Activated B cell treated with CpG ODN at 0.5 μM for 24 hours (primary cell): ENCODE results near the gene ITIH2. TPM values are rescaled to one million over a fixed set of nuclear protein-coding genes. Genes with fewer than 3 reads are reported as not detected.

Source experiments
- ATAC-seq: fragments of 200-7000 bp; cut with Tn5 transposase; one replicate; pipeline ENCODE4 v1.10.0; 2021; ENCODE audit warnings: low read depth, mild to moderate bottlenecking, moderate library complexity
- CTCF ChIA-PET: fragments of 350-600 bp; sonication (Branson Sonifier 250); formaldehyde crosslinking; loops from one replicate; lab custom pipeline; 2021; ENCODE audit warnings: antibody characterized with exemption; lab: Charles Lee
- POLR2A ChIA-PET: fragments of 350-600 bp; sonication (Branson Sonifier 250); formaldehyde crosslinking; loops from one replicate; lab custom pipeline; 2021; ENCODE audit warnings: antibody characterized with exemption; lab: Charles Lee
- DNase-seq: peaks from one replicate; pipeline ENCODE4 v3.0.0; 2022
- H3K27ac Mint-ChIP-seq: one replicate; pipeline ENCODE4 v1.8.0; 2020; ENCODE audit warnings: mixed read lengths
- H3K27me3 Mint-ChIP-seq: one replicate; pipeline ENCODE4 v1.8.0; 2021; ENCODE audit warnings: mixed read lengths
- H3K36me3 Mint-ChIP-seq: one replicate; pipeline ENCODE4 v1.8.0; 2021; ENCODE audit warnings: low read depth, mixed read lengths
- H3K4me1 Mint-ChIP-seq: one replicate; pipeline ENCODE4 v1.8.0; 2021; ENCODE audit warnings: mixed read lengths
- H3K4me3 Mint-ChIP-seq: one replicate; pipeline ENCODE4 v1.8.0; 2020; ENCODE audit warnings: mild to moderate bottlenecking, mixed read lengths
- H3K9me3 Mint-ChIP-seq: one replicate; pipeline ENCODE4 v1.8.0; 2020; ENCODE audit warnings: mixed read lengths
- intact Hi-C: fragments of 100-400 bp; cut with micrococcal nuclease; formaldehyde crosslinking; loops from one replicate; pipeline ENCODE4 v1.15.1; 2024
- total RNA-seq: library from RNA; stranded (reverse); gene quantifications from 2 replicates; pipeline ENCODE4 v1.2.3, GENCODE V29; 2022
- TF ChIP-seq, protein P1 (sequence below): fragments of 200-600 bp; IDR thresholded peaks from one replicate; pipeline ENCODE4 v1.8.0; 2022; ENCODE audit warnings: antibody characterized with exemption, mild to moderate bottlenecking

Gene ITIH2
- total RNA-seq, 1 donor from 2014 or later, result not detected

DNA sequence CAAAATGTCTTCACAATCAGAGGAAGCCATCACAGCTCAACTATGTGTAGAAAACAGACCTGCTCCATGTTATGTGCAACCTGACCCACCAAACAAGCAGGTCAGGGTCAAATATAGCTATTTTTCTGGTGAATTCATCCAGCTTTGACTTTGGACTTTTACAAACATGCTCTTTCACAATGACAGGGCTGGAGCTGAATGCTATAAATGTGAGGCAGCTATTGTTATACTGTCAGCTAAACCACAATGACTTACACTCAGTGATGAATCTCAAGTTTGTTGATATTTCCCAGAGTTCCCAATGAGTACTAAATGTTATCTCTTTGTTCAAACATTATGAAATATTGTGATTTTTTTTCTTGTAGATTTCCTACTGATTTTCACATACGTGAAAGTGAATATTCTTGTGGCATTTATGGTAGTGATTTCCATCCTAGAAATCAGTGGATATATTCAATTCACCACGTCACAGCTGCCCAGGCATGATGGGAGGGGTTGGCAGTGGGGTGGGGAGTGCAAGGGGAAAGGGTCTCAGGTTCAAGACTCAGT is 2.5 kb upstream of the ITIH2 start:
- POLR2A ChIA-PET, result no interaction called here
- H3K27me3 Mint-ChIP-seq, result peaks cover 31% of the 10 kb centered on the region
- DNase-seq, result no peak
- TF ChIP-seq, protein P1, sequence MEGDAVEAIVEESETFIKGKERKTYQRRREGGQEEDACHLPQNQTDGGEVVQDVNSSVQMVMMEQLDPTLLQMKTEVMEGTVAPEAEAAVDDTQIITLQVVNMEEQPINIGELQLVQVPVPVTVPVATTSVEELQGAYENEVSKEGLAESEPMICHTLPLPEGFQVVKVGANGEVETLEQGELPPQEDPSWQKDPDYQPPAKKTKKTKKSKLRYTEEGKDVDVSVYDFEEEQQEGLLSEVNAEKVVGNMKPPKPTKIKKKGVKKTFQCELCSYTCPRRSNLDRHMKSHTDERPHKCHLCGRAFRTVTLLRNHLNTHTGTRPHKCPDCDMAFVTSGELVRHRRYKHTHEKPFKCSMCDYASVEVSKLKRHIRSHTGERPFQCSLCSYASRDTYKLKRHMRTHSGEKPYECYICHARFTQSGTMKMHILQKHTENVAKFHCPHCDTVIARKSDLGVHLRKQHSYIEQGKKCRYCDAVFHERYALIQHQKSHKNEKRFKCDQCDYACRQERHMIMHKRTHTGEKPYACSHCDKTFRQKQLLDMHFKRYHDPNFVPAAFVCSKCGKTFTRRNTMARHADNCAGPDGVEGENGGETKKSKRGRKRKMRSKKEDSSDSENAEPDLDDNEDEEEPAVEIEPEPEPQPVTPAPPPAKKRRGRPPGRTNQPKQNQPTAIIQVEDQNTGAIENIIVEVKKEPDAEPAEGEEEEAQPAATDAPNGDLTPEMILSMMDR, result no peak
- H3K9me3 Mint-ChIP-seq, result no peaks in the 10 kb centered on the region
- H3K36me3 Mint-ChIP-seq, result no peaks in the 10 kb centered on the region
- H3K4me1 Mint-ChIP-seq, result no peaks in the 10 kb centered on the region
- CTCF ChIA-PET, result no interaction called here
- H3K27ac Mint-ChIP-seq, result no peak overlapping the region
- intact Hi-C loops, result no loop called here
- no peak for ATAC-seq
- H3K4me3 Mint-ChIP-seq, result no peak overlapping the region

DNA sequence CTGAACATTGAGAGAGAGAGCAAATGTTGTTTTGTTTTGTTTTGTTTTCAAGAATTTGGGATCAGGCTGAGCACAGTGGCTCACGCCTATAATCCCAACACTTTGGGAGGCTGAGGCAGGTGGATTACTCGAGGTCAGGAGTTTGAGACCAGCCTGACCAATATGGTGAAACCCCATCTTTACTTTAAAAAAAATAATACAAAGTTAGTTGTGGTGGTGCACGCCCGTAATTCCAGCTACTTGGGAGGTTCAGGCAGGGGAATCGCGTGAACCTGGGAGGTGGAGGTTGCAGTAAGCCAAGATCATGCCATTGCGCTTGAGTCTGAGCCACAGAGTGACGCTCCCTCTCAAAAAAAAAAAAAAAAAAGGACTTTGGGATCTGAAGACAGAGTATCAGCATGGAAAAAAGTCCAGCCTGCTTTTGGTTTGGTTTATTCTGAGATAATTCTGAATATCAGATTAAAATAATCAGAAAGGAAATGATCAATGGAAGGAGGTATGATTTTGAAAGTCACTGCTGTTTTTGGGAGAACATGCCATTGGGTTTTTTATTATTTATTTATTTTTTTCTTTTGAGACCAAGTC is 1.9 kb upstream of the ITIH2 start:
- TF ChIP-seq, protein P1, result no peak

DNA sequence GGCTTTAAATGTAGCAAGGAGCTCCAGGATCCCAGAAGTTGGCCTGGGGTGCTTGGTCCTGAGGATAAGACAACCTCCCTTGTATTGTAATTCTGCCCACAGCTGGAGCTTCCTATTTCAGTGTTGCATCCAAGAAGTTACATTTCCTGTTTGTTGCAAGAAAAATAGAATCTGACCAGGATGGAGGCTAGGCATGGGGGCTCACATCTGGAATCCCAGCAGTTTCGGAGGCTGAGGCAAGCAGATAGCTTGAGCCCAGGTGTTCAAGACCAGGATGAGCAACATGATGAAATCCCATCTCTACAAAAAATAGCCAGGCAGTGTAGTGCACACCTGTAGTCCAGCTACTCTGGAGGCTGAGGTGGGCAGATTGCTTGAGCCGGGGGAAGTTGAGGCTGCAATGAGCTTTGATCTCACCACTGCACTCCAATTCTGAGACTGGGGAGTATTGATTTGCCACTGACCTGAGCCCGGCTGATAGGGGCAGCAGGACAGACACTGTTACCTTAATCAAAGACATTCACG is 766 bp upstream of the ITIH2 start:
- ChIA-PET POLR2A (no interaction called here), CTCF (no interaction called here)
- ATAC-seq (no peak), DNase-seq (no peak)
- Mint-ChIP-seq H3K27me3 (peaks cover 38% of the 10 kb centered on the region), H3K36me3 (no peaks in the 10 kb centered on the region), H3K4me1 (no peaks in the 10 kb centered on the region), H3K27ac (no peak overlapping the region), H3K4me3 (no peak overlapping the region), H3K9me3 (no peaks in the 10 kb centered on the region)
- TF ChIP-seq, protein P1, result no peak
- intact Hi-C loops, result no loop called here

More for the DNA sequence above, 1.9 kb upstream of the ITIH2 start:
- CTCF ChIA-PET, result no interaction called here
- H3K36me3 Mint-ChIP-seq, result no peaks in the 10 kb centered on the region
- ATAC-seq (no peak), DNase-seq (no peak)
- H3K9me3 Mint-ChIP-seq, result no peaks in the 10 kb centered on the region
- no peak overlapping the region for H3K4me3 Mint-ChIP-seq
- intact Hi-C loops, result no loop called here
- peaks cover 37% of the 10 kb centered on the region for H3K27me3 Mint-ChIP-seq
- H3K4me1 Mint-ChIP-seq, result no peaks in the 10 kb centered on the region
- H3K27ac Mint-ChIP-seq, result no peak overlapping the region
- POLR2A ChIA-PET, result no interaction called here

DNA sequence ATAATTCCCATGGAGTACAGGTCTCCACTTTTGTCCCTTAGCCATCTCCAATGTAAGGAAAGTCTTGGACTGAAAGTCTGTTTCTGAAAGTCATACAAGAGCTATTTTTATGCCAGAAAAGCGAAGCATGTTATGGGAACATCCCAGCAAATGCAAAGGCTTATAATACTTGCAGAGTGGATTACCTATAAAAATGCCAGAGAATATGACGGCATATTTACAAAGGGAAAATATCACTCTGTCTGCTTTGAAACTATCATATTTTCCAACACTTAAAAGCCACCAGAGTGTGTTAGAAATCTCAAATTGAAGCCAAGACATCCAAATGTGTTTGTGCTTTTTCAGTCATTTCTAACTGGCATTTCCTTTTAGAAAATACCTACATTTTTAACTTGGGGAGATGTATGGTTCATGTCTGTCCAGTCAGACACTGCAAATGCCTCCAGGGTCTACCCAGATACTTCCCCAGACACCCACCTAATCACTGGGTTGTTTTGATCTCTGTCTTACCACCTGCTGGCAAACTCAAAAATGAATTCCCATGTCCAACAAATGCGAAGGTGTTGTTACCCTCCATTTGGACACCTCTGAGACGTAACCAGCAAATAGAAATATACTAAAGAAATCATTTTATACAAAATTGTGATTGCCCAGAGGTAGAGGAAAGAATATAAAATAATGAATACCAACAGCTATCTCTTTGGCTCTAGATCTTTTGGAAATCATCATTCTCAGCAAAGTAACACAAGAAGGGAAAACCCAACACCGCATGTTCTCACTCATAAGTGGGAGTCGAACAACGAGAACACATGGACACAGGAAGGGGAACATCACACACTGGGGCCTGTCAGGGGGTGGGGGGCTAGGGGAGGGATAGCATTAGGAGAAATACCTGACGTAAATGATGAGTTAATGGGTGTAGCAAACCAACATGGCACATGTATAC is 1.2 kb downstream of the ITIH2 start:
- no peaks in the 10 kb centered on the region for H3K4me1 Mint-ChIP-seq
- no peak overlapping the region for H3K4me3 Mint-ChIP-seq
- H3K9me3 Mint-ChIP-seq, result no peaks in the 10 kb centered on the region
- intact Hi-C loops, result no loop called here
- ATAC-seq, result no peak
- no peaks in the 10 kb centered on the region for H3K36me3 Mint-ChIP-seq
- DNase-seq, result no peak
- ChIA-PET POLR2A (no interaction called here), CTCF (interaction anchor here (1.1 kb wide), 1 partner anchor 17 kb away, joined by 3 read pairs; no protein-coding TSS in a partner anchor)
- peaks cover 34% of the 10 kb centered on the region for H3K27me3 Mint-ChIP-seq
- TF ChIP-seq, protein P1, result no peak
- no peak overlapping the region for H3K27ac Mint-ChIP-seq

DNA sequence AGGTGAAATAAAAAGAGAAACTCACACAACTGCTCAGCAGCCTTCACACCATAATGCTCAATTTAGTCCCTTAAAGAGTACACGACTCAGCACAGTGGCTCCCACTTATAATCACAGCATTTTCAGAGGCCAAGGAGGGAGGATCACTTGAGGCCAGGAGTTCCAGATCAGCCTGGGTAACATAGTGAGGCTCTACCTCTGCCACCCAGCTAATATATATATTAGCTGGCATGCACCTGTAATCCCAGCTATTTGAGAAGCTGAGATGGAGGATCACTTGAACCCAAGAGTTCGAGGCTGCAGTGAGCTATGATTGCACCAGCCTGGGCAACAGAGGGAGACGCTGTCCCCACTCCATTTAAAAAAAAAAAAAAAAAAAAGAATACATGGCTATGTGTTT is 2.2 kb downstream of the ITIH2 start:
- POLR2A ChIA-PET, result interaction anchor here (0.7 kb wide), 1 partner anchor 10 kb away, joined by 3 read pairs; no protein-coding TSS in a partner anchor
- no peak for ATAC-seq
- CTCF ChIA-PET, result no interaction called here
- TF ChIP-seq, protein P1, result no peak
- peaks cover 34% of the 10 kb centered on the region for H3K27me3 Mint-ChIP-seq
- H3K4me1 Mint-ChIP-seq, result no peaks in the 10 kb centered on the region
- no peaks in the 10 kb centered on the region for H3K9me3 Mint-ChIP-seq
- H3K4me3 Mint-ChIP-seq, result no peak overlapping the region
- H3K36me3 Mint-ChIP-seq, result no peaks in the 10 kb centered on the region
- DNase-seq, result no peak
- intact Hi-C loops, result no loop called here
- H3K27ac Mint-ChIP-seq, result no peak overlapping the region
